ENCODE measurements around the gene RDH5. TPM values are rescaled to one million over a fixed set of nuclear protein-coding genes. Genes with fewer than 3 reads are reported as not detected.

Gene RDH5
- total RNA-seq, 1 donor from 2014 or later = 6.0 TPM

- H3K27ac ChIP-seq = no peak overlapping the region
- intact Hi-C loops (cut with DNase I) = no loop called here
- TF ChIP-seq CTCF (IDR thresholded peaks at IDR 0.05) = peak; percentile 32
Observed at GRCh38 chr12:55681142-55682077, 38.8 kb upstream of the RDH5 start.

GRCh38 chr12:55682087-55682796 lies 38.0 kb upstream of the RDH5 start:
- intact Hi-C loops (cut with DNase I) = no loop called here
- peaks cover 8% of the 10 kb centered on the region for H3K4me1 ChIP-seq
- H3K27me3 ChIP-seq = no peaks in the 10 kb centered on the region
- TF ChIP-seq CTCF (IDR thresholded peaks at IDR 0.05) = no peak
- no peak overlapping the region for H3K27ac ChIP-seq
- no peaks in the 10 kb centered on the region for H3K9me3 ChIP-seq
- no peak for ATAC-seq
- no peak for DNase-seq
- H3K4me3 ChIP-seq = peak overlapping the region; percentile 31
- H3K36me3 ChIP-seq = no peaks in the 10 kb centered on the region

More at GRCh38 chr12:55681142-55682077, 38.8 kb upstream of the RDH5 start:
- peak overlapping the region; percentile 31 for H3K4me3 ChIP-seq
- peaks cover 8% of the 10 kb centered on the region for H3K4me1 ChIP-seq
- DNase-seq (peak; percentile 84), ATAC-seq (peak; percentile 87)
- H3K9me3 ChIP-seq = no peaks in the 10 kb centered on the region
- no peaks in the 10 kb centered on the region for H3K27me3 ChIP-seq
- no peaks in the 10 kb centered on the region for H3K36me3 ChIP-seq

- DNase-seq = peak; percentile 16
- intact Hi-C loops (cut with DNase I) = no loop called here
Observed at GRCh38 chr12:55683676-55684075, 36.5 kb upstream of the RDH5 start.

GRCh38 chr12:55684761-55685370 lies 35.3 kb upstream of the RDH5 start:
- DNase-seq = peak; percentile 37
- intact Hi-C loops (cut with DNase I) = no loop called here
- no peak for TF ChIP-seq CTCF (IDR thresholded peaks at IDR 0.05)
- Histone ChIP-seq H3K27ac (no peak overlapping the region), H3K36me3 (no peaks in the 10 kb centered on the region), H3K4me1 (peaks cover 8% of the 10 kb centered on the region), H3K4me3 (no peak overlapping the region), H3K27me3 (no peaks in the 10 kb centered on the region), H3K9me3 (no peaks in the 10 kb centered on the region)
- no peak for ATAC-seq

More at GRCh38 chr12:55683676-55684075, 36.5 kb upstream of the RDH5 start:
- Histone ChIP-seq H3K36me3 (no peaks in the 10 kb centered on the region), H3K4me1 (peaks cover 8% of the 10 kb centered on the region), H3K4me3 (no peak overlapping the region), H3K27me3 (no peaks in the 10 kb centered on the region), H3K9me3 (no peaks in the 10 kb centered on the region), H3K27ac (no peak overlapping the region)
- no peak for ATAC-seq
- TF ChIP-seq CTCF (IDR thresholded peaks at IDR 0.05) = no peak

GRCh38 chr12:55685671-55686070 lies 34.5 kb upstream of the RDH5 start:
- H3K27me3 ChIP-seq = no peaks in the 10 kb centered on the region
- peaks cover 8% of the 10 kb centered on the region for H3K4me1 ChIP-seq
- no peak for TF ChIP-seq CTCF (IDR thresholded peaks at IDR 0.05)
- no peaks in the 10 kb centered on the region for H3K9me3 ChIP-seq
- ATAC-seq (no peak), DNase-seq (peak; percentile 42)
- intact Hi-C loops (cut with DNase I) = no loop called here
- no peak overlapping the region for H3K4me3 ChIP-seq
- no peaks in the 10 kb centered on the region for H3K36me3 ChIP-seq
- no peak overlapping the region for H3K27ac ChIP-seq

Measured in upper lobe of right lung (tissue), 1 donor.